Measurements from ENCODE around the gene FAM47C. TPM values are rescaled to one million over a fixed set of nuclear protein-coding genes. Genes with fewer than 3 reads are reported as not detected.
"Not testable (repeated sequence)": the region's sequence is repeated elsewhere in the genome, so short reads cannot be mapped to it uniquely, and the experiment has no call there.

FAM47C gene
- total RNA-seq, 1 donor from 2014 or later = not detected

- no peak for DNase-seq
- no peaks in the 10 kb centered on the region for H3K4me1 Mint-ChIP-seq (ENCODE audit: low read depth, unreplicated experiment)
- no peak for TF ChIP-seq CTCF (IDR thresholded peaks at IDR 0.05; ENCODE audit: partially characterized antibody, unreplicated experiment)
- no peak overlapping the region for H3K27ac Mint-ChIP-seq (ENCODE audit: unreplicated experiment)
- no peaks in the 10 kb centered on the region for H3K36me3 Mint-ChIP-seq (ENCODE audit: unreplicated experiment)
- no peaks in the 10 kb centered on the region for H3K9me3 Mint-ChIP-seq (ENCODE audit: unreplicated experiment)
- no peak overlapping the region for H3K4me3 Mint-ChIP-seq (ENCODE audit: unreplicated experiment)
- H3K27me3 Mint-ChIP-seq (ENCODE audit: unreplicated experiment) = no peaks in the 10 kb centered on the region
Measured at GRCh38 chrX:36974911-36975310, 33.3 kb upstream of the FAM47C start.

- Mint-ChIP-seq H3K9me3 (ENCODE audit: unreplicated experiment) (no peaks in the 10 kb centered on the region), H3K4me3 (ENCODE audit: unreplicated experiment) (no peak overlapping the region), H3K27ac (ENCODE audit: unreplicated experiment) (no peak overlapping the region), H3K4me1 (ENCODE audit: low read depth, unreplicated experiment) (no peaks in the 10 kb centered on the region), H3K36me3 (ENCODE audit: unreplicated experiment) (no peaks in the 10 kb centered on the region), H3K27me3 (ENCODE audit: unreplicated experiment) (no peaks in the 10 kb centered on the region)
- TF ChIP-seq CTCF (IDR thresholded peaks at IDR 0.05; ENCODE audit: partially characterized antibody, unreplicated experiment) = no peak
- DNase-seq = no peak
Measured at GRCh38 chrX:36978886-36979285, 29.3 kb upstream of the FAM47C start.

- Mint-ChIP-seq H3K4me1 (ENCODE audit: low read depth, unreplicated experiment) (no peaks in the 10 kb centered on the region), H3K27me3 (ENCODE audit: unreplicated experiment) (peaks cover 3% of the 10 kb centered on the region), H3K36me3 (ENCODE audit: unreplicated experiment) (no peaks in the 10 kb centered on the region), H3K27ac (ENCODE audit: unreplicated experiment) (no peak overlapping the region), H3K4me3 (ENCODE audit: unreplicated experiment) (no peak overlapping the region), H3K9me3 (ENCODE audit: unreplicated experiment) (peaks cover 2% of the 10 kb centered on the region)
- DNase-seq = no peak
- no peak for TF ChIP-seq CTCF (IDR thresholded peaks at IDR 0.05; ENCODE audit: partially characterized antibody, unreplicated experiment)
Measured at GRCh38 chrX:36983831-36984230, 24.3 kb upstream of the FAM47C start.

- peak; percentile 28 for DNase-seq
Measured at GRCh38 chrX:36985416-36986209, 22.6 kb upstream of the FAM47C start.

GRCh38 chrX:36986231-36986630, 21.9 kb upstream of the FAM47C start:
- Mint-ChIP-seq H3K36me3 (ENCODE audit: unreplicated experiment) (no peaks in the 10 kb centered on the region), H3K27me3 (ENCODE audit: unreplicated experiment) (peaks cover 3% of the 10 kb centered on the region), H3K27ac (ENCODE audit: unreplicated experiment) (no peak overlapping the region), H3K9me3 (ENCODE audit: unreplicated experiment) (peaks cover 2% of the 10 kb centered on the region), H3K4me3 (ENCODE audit: unreplicated experiment) (peak overlapping the region; percentile 59), H3K4me1 (ENCODE audit: low read depth, unreplicated experiment) (no peaks in the 10 kb centered on the region)
- DNase-seq = no peak
- no peak for TF ChIP-seq CTCF (IDR thresholded peaks at IDR 0.05; ENCODE audit: partially characterized antibody, unreplicated experiment)

More at GRCh38 chrX:36985416-36986209, 22.6 kb upstream of the FAM47C start:
- H3K36me3 Mint-ChIP-seq (ENCODE audit: unreplicated experiment); H3K27ac Mint-ChIP-seq (ENCODE audit: unreplicated experiment); H3K9me3 Mint-ChIP-seq (ENCODE audit: unreplicated experiment); H3K4me1 Mint-ChIP-seq (ENCODE audit: low read depth, unreplicated experiment); H3K27me3 Mint-ChIP-seq (ENCODE audit: unreplicated experiment): not testable (repeated sequence)
- peak overlapping the region; percentile 96 for H3K4me3 Mint-ChIP-seq (ENCODE audit: unreplicated experiment)

- not testable (repeated sequence) for H3K4me1 Mint-ChIP-seq (ENCODE audit: low read depth, unreplicated experiment); H3K4me3 Mint-ChIP-seq (ENCODE audit: unreplicated experiment); H3K27ac Mint-ChIP-seq (ENCODE audit: unreplicated experiment); H3K9me3 Mint-ChIP-seq (ENCODE audit: unreplicated experiment); H3K36me3 Mint-ChIP-seq (ENCODE audit: unreplicated experiment); DNase-seq; H3K27me3 Mint-ChIP-seq (ENCODE audit: unreplicated experiment)
Measured at GRCh38 chrX:36987212-36987611, 21.0 kb upstream of the FAM47C start.
